LHCN-M2 (cell line): ENCODE data around the gene C2CD4C. TPM values are rescaled to one million over a fixed set of nuclear protein-coding genes. Genes with fewer than 3 reads are reported as not detected.
"Not testable (repeated sequence)": the region's sequence is repeated elsewhere in the genome, so short reads cannot be mapped to it uniquely, and the experiment has no call there.

ENCODE experiments used
- DNase-seq: peaks from one replicate; pipeline ENCODE4 v3.0.0-alpha.2; 2012; ENCODE audit warnings: low read depth
- total RNA-seq: library from RNA; depleted of rRNA; stranded (reverse); fragments of >200 nt; gene quantifications from 2 replicates; pipeline ENCODE4 v1.2.3, GENCODE V29; 2014

The C2CD4C gene
- total RNA-seq, 1 experiment from 2014 or later = 0.29 TPM

DNA sequence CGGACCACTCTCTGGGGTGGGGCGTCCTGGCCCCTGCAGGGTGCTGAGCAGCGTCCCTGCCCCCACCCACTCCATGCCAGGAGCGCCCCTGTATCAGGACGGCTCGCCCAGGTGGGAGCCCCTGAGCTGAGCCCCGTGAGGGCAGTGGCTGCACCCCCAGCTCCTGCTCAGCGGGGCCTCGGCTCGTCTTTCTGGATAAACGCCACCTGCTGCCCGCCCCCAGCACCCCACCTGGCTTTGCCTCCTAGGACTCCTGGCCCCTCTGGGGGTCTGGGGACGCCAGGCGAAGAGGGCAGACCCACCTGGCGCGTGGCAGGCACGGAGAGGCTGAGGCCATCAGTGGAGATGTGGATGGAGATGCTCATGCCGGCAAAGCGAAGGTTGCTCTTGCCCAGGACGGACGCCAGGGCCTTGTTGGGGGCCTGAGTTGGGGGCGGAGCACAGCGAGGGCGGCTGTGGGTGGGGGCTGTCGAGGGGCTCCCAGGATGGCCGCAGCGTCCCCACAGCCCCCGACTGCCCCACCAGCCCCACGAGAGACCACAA lies 29.5 kb upstream of the C2CD4C start:
- no peak for DNase-seq

DNA sequence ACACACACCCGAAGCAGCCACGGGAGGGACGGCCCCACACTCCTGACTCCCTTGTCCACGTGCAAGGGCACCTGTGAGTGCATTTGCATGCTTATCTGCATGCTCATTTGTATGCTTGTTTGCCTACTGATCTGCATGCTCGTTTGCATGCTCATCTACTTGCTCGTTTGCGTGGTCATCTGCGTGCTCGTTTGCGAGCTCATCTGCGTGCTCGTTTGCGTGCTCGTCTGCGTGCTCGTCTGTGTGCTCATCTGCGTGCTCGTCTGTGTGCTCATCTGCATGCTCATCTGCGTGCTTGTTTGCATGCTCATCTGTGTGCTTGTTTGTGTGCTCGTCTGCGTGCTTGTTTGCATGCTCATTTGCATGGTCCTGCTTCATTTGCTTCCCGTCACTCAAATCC lies 28.1 kb upstream of the C2CD4C start:
- no peak for DNase-seq

DNA sequence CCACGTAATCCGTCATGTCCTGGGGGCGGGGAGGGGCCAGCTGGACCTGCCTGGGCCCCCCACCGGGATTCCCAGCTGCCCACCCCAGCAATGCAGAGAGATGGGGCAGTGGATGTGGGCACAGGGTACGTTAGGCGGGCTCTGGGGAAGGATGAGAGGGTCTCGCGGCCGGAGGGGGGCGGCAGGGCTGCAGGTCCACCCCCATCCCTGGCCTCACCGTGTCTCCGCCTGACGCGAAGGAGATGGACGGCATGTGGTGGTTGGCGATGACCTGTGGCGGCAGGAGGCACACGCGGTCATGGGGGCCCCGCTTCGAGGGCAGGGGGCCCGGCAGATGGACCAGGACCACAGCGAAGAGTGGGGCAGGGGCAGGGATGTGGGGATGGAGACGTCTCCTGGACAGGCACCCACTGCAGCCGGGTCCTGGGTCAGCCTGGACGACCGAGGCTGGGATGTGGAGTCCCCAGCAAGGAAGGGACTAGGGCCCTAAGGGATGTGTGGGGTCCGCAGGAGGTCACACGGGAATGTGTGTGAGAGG lies 27.5 kb upstream of the C2CD4C start:
- DNase-seq = no peak

DNA sequence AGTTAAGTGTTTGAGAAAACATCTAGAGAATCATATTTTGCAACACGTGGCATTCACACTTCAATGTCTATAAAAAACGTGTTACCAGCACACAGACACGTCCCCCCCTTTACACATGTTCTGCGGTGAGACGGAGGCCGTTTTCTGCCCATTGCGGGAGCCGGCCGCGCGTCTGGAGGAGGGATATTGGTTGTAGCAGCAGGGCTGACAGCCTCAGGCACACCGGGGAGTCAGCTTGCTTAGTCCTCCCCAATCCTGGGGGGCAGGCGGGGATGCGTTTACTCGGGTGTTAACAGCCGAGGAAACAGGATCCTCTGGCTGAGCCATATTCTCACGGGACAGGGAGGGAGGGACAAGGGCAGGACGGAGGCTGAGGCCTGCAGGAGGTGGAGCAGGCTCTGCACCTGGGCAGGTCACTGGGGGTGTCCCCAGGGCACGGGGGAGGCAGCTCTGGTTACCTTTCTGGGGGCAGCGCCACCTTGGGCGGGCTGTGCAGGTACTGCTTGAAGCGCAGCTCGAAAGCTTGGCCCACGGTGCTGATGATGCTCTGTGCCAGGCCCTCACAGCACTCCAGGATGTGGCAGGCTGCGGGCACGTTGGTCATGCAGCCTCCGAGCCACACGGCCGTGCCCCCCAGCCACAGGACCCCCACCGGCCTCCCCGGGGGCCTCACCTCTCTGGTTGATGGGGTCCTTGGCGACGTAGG lies 26.9 kb upstream of the C2CD4C start:
- DNase-seq = no peak

DNA sequence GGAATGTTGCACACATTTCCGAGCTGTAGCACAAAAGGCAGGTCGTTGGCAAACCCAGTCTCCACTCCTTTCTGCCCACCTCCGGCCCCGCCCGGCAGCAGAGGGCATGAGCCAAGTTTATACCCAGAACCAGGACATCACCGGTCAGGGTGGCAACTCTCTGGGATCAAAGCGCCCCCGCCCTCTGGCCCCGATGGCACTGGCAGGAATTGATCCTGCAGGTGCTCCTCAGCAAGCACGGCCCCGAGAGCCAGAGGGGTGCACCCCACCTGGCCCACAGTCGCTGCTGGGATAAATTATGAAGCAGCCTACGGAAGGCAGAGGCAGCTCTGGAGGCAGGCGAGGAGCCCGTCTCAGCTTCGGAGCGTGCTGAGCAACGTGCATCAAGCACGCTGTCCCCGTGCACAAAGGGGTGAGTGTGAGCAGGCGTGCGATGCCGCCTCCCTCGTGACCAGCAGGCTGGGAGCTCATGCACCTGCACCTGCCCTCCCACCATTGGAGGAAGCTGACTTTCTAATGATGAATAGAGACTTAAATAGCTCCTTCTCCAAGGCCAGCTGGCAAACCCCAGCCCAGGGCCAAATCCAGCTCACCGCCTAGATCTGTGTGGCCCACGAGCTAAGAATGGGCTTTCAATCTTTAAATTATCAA lies 26.2 kb upstream of the C2CD4C start:
- no peak for DNase-seq

DNA sequence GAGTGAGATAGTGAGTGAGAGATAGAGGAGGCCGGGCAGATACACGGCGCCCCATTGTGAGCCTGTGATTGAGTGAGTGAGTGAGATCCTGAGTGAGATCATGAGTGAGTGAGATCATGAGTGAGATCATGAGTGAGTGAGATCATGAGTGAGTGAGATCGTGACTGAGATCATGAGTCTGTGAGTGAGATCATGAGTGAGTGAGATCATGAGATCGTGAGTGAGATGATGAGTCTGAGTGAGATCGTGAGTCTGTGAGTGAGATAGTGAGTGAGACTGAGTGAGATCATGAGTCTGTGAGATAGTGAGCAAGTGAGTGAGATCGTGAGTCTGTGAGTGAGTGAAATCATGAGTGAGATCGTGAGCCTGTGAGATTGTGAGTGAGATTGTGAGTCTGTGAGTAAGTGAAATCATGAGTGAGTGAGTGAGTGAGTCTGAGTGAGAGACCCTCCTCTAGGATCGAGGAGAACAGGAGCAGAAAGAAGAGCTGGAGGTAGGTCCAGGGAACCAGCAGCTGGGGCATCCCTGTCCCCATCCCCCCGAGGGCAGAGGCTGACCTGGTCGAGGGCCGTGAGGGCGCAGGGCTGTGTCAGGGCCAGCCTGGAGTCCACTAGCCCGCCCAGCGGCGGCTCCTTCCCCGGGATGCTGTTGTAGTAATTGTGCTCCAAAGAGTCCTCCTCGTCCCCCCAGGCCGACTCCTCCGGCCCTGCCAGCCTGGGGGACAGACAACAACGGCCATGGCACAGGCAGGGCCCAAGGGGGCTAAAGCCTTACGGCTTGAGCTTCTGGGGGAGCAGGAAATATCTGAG lies 25.4 kb upstream of the C2CD4C start:
- no peak for DNase-seq

DNA sequence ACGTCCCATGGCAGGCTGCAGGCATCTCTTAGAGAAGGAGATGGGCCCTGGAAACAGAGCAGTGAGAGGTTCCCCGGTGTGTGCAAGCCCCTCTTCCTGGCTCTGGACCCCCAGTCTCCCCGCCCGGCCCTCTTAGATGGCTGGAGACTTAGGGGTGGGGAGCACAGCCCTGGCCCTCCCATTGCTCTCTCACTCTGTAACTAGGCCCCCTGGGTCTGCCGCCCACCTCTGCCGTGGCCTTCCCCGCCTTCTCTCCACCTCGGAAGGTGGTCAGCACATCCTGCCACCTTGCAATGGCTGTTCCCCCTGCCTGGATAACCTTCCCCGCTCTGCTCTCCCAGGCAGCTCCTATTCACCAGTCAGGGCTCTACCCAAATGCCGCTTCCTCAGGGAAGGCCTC lies 21.8 kb upstream of the C2CD4C start:
- no peak for DNase-seq

DNA sequence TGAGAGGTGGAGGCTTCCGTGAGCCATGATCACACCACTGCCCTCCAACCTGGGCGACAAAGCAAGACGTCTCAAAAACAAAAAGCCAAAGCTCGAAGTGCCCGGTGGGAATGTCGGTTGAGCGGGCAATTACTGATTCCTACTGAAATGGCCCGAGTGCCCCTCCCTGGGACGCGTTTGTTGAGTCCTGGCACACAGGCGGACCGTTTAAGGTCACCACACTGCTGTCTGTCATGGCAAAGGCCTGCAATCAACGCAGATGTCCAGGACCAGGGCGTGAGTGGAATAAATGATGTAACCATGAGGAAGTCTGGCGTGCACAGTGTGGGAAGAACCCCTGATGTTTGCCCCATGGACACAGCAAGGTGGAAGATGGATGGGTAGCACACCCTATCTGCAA lies 19.2 kb upstream of the C2CD4C start:
- no peak for DNase-seq

DNA sequence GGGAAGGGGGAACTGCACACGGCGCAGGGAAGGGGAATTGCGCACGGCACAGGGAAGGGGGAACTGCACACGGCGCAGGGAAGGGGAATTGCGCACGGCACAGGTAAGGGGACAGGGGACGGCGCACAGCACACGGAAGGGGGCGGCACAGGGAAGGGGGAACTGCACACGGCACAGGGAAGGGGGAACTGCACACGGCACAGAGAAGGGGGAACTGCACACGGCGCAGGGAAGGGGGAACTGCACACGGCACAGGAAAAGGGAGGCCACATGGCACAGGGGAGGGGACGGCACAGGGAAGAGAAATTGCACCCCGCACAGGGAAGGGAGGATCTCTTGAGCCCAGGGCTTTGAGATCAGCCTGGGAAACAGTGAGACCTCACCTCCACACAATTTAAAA lies 18.7 kb upstream of the C2CD4C start:
- not testable (repeated sequence) for DNase-seq

DNA sequence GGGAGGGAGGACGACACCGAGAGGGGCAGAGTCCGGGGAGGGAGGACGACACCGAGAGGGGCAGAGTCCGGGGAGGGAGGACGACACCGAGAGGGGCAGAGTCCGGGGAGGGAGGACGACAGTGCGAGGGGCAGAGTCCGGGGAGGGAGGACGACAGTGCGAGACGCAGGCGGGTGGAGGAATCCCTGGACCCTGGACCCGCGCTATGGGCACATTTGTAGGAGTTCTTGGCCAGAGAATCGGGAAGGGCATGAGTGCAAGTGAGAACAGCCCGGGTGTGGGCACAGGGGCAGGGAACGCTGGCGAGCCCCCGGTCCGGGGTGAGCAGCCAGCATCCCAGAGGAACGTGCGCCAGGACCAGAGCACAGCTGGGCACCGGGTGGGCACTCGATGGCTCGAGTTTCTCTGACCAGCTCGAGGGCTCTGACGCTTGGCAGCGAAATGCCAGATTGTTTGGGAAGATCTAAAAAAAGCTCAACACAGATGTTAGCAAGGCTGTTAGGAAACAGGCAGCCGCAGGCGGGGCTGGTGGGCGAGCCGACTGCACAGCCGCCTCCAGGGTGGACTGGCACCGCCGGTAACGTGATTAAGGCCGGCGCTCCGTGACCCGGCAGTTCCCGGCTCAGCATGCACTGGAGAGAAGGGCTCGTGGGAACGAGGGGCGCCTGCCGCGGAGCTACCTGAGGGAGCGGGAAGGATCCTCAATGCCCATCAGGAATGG lies 17.9 kb upstream of the C2CD4C start:
- DNase-seq = no peak

DNA sequence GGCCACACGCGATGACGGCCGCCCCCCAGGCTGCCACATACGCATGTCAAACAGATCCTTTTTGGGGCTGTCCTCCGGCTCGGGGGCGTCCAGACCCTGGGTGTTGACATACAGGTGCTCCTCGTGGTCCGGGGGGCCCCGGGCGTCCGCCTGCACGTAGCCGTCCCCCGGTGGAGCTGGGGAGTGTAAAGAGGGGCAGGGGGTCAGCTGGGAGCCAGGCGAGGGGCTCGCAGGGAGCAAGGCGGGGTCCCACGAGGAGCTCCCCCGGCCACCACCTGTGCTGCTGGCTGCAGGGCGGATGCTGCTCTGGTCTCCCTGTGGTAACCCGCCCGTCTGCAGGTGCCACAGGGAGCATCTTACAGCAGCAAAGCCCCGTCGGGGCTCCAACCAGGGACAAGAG lies 16.1 kb upstream of the C2CD4C start:
- no peak for DNase-seq

DNA sequence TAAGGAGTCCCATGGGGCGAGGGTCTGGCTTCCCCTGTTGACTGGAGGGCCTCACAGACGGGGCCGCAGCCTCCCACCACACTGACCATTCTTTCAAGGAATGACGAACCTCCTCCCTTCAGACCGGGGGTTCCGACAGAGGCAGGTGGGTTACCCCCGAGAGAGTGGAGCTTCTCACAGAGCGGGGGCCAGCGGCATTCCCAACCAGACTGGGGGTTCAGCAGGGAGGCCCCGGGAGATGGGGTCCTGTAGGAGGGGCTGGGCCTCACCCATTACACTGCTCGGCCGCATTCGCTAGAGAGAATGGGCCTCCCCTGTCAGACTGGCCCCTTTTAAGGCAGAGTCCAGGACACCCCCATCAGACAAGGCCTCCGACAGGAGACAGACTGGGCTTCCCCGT lies 15.6 kb upstream of the C2CD4C start:
- no peak for DNase-seq

DNA sequence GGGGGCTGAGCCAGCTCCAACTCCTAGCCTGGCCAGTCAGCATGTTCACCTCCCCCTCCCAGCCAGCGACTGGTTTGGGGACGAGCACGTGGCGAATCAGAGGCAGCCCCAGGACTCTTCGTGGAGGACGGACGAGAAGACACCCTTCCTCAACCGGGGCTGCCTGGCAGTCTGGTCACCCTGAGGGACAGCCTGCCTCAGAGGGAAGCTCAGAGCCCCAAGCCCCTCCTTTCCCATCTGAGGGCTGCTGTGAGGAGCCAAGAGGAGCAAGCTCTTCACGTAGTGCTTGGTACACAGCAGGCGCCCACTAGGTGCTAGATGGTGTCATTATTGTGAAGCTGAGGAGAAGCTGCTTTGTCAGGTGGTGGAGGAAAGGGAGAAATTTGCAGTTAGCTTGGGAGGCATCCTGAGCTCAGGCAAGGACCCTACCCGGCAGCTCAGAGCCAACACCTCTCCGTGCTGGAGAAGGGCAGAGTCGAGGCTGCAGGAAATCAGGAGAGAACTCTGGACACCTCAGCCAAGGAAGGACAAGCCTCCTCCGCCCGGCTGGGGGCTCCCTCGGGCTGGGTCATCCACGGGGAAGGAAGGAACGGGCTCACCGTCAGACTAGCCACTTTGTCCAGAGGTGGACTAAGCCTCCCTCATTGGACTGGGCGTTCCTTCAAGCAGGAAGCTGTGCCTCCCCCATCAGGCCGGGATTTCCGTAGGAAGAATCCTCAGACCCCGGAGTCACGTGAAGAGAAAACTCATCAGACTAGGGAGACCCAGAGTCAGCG lies 14.9 kb upstream of the C2CD4C start:
- no peak for DNase-seq

DNA sequence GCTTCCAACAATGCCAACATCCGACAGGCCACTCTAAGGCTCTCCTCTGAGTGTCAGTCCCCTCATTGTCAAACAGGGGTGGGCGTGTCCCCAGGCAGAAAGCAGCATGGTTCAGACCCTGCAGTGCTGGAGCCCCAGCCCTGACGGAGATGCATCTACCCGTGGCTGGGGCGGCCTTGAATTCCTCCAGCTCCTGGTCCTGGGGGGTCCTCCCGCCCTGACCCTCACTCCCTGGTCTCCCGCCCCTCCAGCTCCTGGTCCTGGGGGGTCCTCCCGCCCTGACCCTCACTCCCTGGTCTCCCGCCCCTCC lies 13.9 kb upstream of the C2CD4C start:
- not testable (repeated sequence) for DNase-seq

DNA sequence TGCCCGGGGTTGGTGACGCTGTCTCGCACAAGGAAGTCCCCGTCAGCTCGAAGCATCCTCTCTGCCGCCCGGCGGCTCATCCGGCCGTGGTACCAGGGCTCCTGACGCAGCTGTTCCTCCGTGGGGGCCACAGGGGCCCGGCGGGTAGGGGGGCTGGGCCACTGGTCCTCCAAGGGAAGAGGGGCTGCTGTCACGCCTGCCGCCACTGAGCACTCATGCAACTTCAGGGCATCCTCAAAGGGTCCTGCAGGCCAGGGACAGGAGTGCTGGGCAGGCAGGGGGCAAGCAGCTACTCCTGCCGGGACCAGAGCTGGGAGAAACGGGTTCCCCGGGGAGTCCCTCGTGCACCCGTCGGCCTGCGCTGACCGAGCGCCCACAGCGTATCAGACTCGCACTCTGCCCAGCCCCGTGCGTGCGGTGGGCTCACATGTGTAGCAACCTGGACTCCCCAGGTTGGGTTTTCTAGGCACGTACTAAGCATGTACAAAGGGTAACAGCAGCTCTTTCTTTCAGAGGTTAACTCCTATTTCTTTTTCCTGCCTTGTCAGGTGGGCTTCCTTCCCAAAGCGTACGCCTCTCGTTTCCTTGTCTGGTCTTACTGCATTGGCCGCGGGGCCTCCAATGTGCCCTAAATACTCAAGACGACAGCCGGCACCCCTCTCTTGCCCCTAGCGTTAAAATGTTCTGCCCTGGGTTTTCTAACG lies 13.4 kb upstream of the C2CD4C start:
- no peak for DNase-seq

DNA sequence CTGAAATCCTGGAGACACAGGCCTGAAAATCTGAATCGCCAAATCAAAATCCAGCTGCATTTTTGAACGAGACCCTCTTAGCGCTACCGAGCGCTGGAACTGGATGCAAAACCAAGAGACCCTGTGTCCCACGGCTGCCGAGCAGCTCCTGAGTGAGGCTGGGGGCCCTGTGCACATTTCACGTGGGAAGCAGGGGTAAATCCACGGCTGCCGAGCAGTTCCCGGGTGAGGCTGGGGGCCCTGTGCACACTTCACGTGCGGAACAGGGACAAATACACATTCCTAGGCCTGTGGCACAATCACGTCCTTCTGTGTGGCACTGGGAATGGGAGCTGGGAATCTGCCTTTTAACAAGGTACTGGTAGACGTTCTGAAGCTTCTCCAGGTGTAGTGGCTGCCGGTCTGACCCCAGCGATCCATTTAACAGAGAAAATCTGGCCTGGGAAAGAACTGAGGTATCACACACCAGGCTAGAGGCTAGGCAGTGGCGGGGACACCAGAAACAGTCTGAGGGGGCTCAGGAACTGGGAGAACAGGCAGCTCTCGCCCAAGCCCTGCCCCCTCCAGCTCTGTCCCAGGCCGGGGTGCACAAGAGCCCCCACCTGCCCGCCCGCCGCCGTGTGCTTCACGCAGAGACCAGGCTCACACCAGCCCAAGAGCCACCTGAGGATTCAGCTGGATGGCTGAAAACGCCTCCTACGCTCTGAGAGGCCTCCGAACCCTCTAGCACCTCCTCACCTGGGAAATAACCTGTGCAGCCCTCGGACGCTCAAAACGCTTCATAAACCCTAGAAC lies 11.0 kb upstream of the C2CD4C start:
- DNase-seq = no peak

DNA sequence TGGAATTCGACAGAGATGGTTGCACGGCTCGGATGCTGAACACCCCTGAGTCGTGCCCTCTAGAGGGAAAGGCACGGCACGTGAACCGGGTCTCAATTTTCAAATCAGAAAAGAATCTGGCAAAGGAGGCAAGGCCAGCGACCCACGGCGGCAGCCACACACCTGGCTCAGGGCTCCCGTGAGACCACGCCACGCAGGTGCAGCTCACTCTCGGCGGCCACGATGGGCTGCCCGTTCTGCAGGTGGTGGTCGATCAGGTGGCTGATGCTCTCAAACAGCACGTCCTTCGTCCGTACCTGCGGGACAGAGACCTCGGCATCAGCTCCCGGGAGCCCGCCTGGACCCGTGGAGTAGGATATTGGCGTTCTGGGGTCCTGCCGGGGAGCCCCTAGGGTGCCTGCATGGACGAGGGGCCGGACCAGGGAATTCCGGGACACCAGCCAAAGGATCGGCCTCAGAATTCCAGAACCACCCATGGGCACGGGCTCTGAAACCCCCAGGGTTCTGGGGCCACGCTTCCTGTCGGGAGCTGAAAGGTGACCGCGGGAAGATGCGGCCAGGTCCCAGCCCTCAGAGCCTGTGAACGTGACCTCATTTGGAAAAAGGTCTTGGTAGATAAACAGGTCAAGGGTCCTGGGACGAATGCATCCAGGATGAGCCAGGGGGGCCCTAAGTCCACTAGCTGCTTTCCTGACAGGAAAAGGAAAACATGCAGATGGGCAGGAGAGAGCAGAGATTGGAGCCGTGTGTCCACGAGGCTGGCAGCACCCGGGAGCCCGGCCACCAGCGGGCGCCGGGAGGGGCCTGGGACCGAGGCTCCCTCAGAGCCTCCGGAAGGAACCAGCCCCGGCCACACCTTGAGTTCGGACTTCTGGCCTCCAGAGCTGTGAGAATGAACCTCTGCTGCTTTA lies 10.1 kb upstream of the C2CD4C start:
- no peak for DNase-seq

DNA sequence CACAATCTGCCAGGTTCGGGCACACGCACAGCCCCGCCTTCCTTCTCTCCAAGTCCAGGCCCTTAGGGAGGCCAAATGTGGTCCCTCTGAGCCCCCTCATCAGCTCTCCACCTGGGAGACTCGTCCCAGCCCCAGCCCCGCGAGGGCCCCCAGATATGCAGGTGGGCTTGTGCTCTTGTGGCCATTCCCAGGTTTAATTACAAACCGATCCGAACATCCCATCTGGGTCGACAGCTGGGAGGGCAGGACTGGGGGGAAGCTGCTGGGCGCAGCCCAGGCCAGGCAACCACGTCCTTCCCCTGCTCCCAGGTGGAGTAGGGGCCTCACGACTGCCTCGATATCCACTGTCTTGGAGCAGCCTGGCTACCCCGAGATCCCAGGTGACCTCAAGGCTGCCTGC lies 7.5 kb upstream of the C2CD4C start:
- no peak for DNase-seq
